DND-41 (cell line): ENCODE measurements around the gene GREB1.

ENCODE experiments used
- ATAC-seq: fragments of 200-7000 bp; cut with Tn5 transposase; 3 replicates; pipeline ENCODE4 v1.9.1; 2021; ENCODE audit warnings: low read depth; ENCODE audit not compliant: insufficient read depth
- DNase-seq: peaks from one replicate; pipeline ENCODE4 v3.0.0-alpha.2; 2020
- H2AFZ ChIP-seq: 2 replicates; pipeline ENCODE4 v1.6.0; 2012; ENCODE audit warnings: low read depth, low read length
- H3K27ac ChIP-seq: 2 replicates; pipeline ENCODE4 v1.5.1; 2012; ENCODE audit warnings: low read length, inconsistent platforms
- H3K27me3 ChIP-seq: fragments of 200-600 bp; sonication (generic); 2 replicates; pipeline ENCODE4 v1.6.0; 2012; ENCODE audit warnings: low read length, mild to moderate bottlenecking, inconsistent platforms; ENCODE audit not compliant: insufficient read depth, poor library complexity
- H3K36me3 ChIP-seq: 2 replicates; pipeline ENCODE4 v1.5.1; 2012; ENCODE audit warnings: low read length, inconsistent platforms; ENCODE audit not compliant: insufficient read depth
- H3K4me1 ChIP-seq: 2 replicates; pipeline ENCODE4 v1.5.1; 2012; ENCODE audit warnings: mild to moderate bottlenecking, low read length; ENCODE audit not compliant: insufficient read depth
- H3K4me2 ChIP-seq: 2 replicates; pipeline ENCODE4 v1.6.0; 2012; ENCODE audit warnings: mild to moderate bottlenecking, moderate library complexity, low read length, inconsistent platforms; ENCODE audit not compliant: insufficient read depth
- H3K4me3 ChIP-seq, 2 experiments: fragments of 200-600 bp in 1 of 2; shearing (Covaris generic) in 1 of 2; 2 replicates each; pipeline ENCODE4 v1.5.1; 2012 to 2016; ENCODE audit warnings: inconsistent platforms in 2 of 2, low read length in 2 of 2, mild to moderate bottlenecking in 2 of 2, low read depth in 1 of 2, moderate library complexity in 1 of 2
- H3K79me2 ChIP-seq: 2 replicates; pipeline ENCODE4 v1.6.0; 2012; ENCODE audit warnings: low read length, inconsistent platforms; ENCODE audit not compliant: insufficient read depth
- H3K9ac ChIP-seq: 2 replicates; pipeline ENCODE4 v1.6.0; 2012; ENCODE audit warnings: low read depth, mild to moderate bottlenecking, inconsistent platforms, low read length, moderate library complexity
- H3K9me3 ChIP-seq: 2 replicates; pipeline ENCODE4 v1.5.1; 2012; ENCODE audit warnings: low read length, moderate library complexity, mild to moderate bottlenecking, inconsistent platforms; ENCODE audit not compliant: insufficient read depth, severe bottlenecking
- H4K20me1 ChIP-seq: 2 replicates; pipeline ENCODE4 v1.6.0; 2012; ENCODE audit warnings: low read length; ENCODE audit not compliant: insufficient read depth
- CTCF ChIP-seq: IDR thresholded peaks from 2 replicates; pipeline ENCODE4 v1.5.1; 2012; ENCODE audit warnings: borderline replicate concordance, low read length, moderate library complexity, mild to moderate bottlenecking; ENCODE audit not compliant: poor library complexity, severe bottlenecking; ENCODE audit errors: extremely low read depth
- EZH2 ChIP-seq: IDR thresholded peaks from 3 replicates; pipeline ENCODE4 v1.6.1; 2012; ENCODE audit warnings: borderline replicate concordance, low read depth, mild to moderate bottlenecking, moderate library complexity, low read length, inconsistent platforms; ENCODE audit not compliant: severe bottlenecking

GREB1 gene

GRCh38 chr2:11567631-11568031 lies 33.8 kb downstream of the GREB1 start:
- H3K4me2 ChIP-seq: no peak overlapping the region
- H3K4me3 ChIP-seq: no peak overlapping the region
- H4K20me1 ChIP-seq: no peaks in the 10 kb centered on the region
- no peak overlapping the region for H3K27ac ChIP-seq
- no peak overlapping the region for H3K9ac ChIP-seq
- no peaks in the 10 kb centered on the region for H3K27me3 ChIP-seq
- no peaks in the 10 kb centered on the region for H3K79me2 ChIP-seq
- DNase-seq (no peak), ATAC-seq (no peak)
- no peak for TF ChIP-seq CTCF
- TF ChIP-seq EZH2: no peak
- H3K36me3 ChIP-seq: no peaks in the 10 kb centered on the region
- no peak overlapping the region for H2AFZ ChIP-seq
- H3K4me1 ChIP-seq: no peaks in the 10 kb centered on the region
- no peaks in the 10 kb centered on the region for H3K9me3 ChIP-seq

- H3K9me3 ChIP-seq: no peaks in the 10 kb centered on the region
- no peak overlapping the region for H3K4me3 ChIP-seq
- H3K27me3 ChIP-seq: no peaks in the 10 kb centered on the region
- DNase-seq: no peak
- no peaks in the 10 kb centered on the region for H3K36me3 ChIP-seq
- no peak for ATAC-seq
- H3K79me2 ChIP-seq: no peaks in the 10 kb centered on the region
- H3K4me1 ChIP-seq: no peaks in the 10 kb centered on the region
- H2AFZ ChIP-seq: no peak overlapping the region
- no peaks in the 10 kb centered on the region for H4K20me1 ChIP-seq
- H3K27ac ChIP-seq: no peak overlapping the region
- TF ChIP-seq CTCF: no peak
- no peak for TF ChIP-seq EZH2
- no peak overlapping the region for H3K9ac ChIP-seq
- H3K4me2 ChIP-seq: no peak overlapping the region
These were observed 34.6 kb downstream of the GREB1 start for GRCh38 chr2:11568436-11568835.

- H3K4me2 ChIP-seq: no peak overlapping the region
- ATAC-seq (no peak), DNase-seq (no peak)
- no peak overlapping the region for H3K4me3 ChIP-seq
- no peak overlapping the region for H3K27ac ChIP-seq
- no peaks in the 10 kb centered on the region for H3K79me2 ChIP-seq
- H3K9ac ChIP-seq: no peak overlapping the region
- no peaks in the 10 kb centered on the region for H4K20me1 ChIP-seq
- no peaks in the 10 kb centered on the region for H3K36me3 ChIP-seq
- TF ChIP-seq EZH2: no peak
- no peak for TF ChIP-seq CTCF
- no peaks in the 10 kb centered on the region for H3K27me3 ChIP-seq
- H3K4me1 ChIP-seq: no peaks in the 10 kb centered on the region
- no peaks in the 10 kb centered on the region for H3K9me3 ChIP-seq
- no peak overlapping the region for H2AFZ ChIP-seq
These were observed 35.8 kb downstream of the GREB1 start for GRCh38 chr2:11569636-11570035.

- no peak overlapping the region for H3K4me3 ChIP-seq
- no peaks in the 10 kb centered on the region for H3K36me3 ChIP-seq
- DNase-seq: no peak
- H4K20me1 ChIP-seq: no peaks in the 10 kb centered on the region
- H2AFZ ChIP-seq: no peak overlapping the region
- no peak for TF ChIP-seq CTCF
- no peak for TF ChIP-seq EZH2
- no peak overlapping the region for H3K27ac ChIP-seq
- no peaks in the 10 kb centered on the region for H3K79me2 ChIP-seq
- H3K4me1 ChIP-seq: no peaks in the 10 kb centered on the region
- no peak overlapping the region for H3K4me2 ChIP-seq
- ATAC-seq: no peak
- no peak overlapping the region for H3K9ac ChIP-seq
- H3K9me3 ChIP-seq: no peaks in the 10 kb centered on the region
- H3K27me3 ChIP-seq: no peaks in the 10 kb centered on the region
These were observed 37.3 kb downstream of the GREB1 start for GRCh38 chr2:11571170-11571569.
